ENCODE data around the gene PAX8.

DNA sequence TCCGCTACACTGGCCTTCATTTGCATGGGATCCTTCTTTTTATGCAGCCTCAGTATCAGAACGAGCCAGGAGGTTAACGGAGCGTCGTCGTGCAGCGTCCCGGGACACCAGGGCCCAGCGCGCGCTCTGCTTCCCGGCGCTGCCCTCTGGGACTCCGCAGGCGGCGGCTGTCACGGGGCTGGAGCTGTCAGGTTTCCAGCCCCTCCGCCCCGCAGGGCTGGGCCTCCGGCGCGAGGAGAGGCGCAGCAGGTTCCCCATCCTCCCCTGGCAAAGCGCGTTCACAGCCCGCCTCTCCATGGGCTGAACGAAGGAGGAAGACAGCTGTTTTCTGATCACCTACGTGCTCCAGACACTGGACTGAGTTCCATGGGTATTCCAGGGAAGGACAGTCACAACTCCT, 12.5 kb upstream of the PAX8 start:
- TF ChIP-seq, protein P1, sequence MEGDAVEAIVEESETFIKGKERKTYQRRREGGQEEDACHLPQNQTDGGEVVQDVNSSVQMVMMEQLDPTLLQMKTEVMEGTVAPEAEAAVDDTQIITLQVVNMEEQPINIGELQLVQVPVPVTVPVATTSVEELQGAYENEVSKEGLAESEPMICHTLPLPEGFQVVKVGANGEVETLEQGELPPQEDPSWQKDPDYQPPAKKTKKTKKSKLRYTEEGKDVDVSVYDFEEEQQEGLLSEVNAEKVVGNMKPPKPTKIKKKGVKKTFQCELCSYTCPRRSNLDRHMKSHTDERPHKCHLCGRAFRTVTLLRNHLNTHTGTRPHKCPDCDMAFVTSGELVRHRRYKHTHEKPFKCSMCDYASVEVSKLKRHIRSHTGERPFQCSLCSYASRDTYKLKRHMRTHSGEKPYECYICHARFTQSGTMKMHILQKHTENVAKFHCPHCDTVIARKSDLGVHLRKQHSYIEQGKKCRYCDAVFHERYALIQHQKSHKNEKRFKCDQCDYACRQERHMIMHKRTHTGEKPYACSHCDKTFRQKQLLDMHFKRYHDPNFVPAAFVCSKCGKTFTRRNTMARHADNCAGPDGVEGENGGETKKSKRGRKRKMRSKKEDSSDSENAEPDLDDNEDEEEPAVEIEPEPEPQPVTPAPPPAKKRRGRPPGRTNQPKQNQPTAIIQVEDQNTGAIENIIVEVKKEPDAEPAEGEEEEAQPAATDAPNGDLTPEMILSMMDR (IDR thresholded peaks at IDR 0.05): no peak
- TF ChIP-seq POLR2A (IDR thresholded peaks at IDR 0.05): no peak

Measured in adrenal gland (tissue), 5 donors.